ENCODE results near the gene CTIF. TPM values are rescaled to one million over a fixed set of nuclear protein-coding genes. Genes with fewer than 3 reads are reported as not detected.
A peak's percentile ranks its signal among the peaks of the same experiment; 100 is the strongest.
"Not testable (repeated sequence)": the region's sequence is repeated elsewhere in the genome, so short reads cannot be mapped to it uniquely, and the experiment has no call there.

The CTIF gene
- polyA plus RNA-seq, 4 donors: 14.6 to 30.7 (median 22.6) TPM

GRCh38 chr18:48638451-48638850, 99.6 kb downstream of the CTIF start:
- no peak for DNase-seq (ENCODE audit: low read depth in 4 of 4, low spot score in 3 of 4)

DNA sequence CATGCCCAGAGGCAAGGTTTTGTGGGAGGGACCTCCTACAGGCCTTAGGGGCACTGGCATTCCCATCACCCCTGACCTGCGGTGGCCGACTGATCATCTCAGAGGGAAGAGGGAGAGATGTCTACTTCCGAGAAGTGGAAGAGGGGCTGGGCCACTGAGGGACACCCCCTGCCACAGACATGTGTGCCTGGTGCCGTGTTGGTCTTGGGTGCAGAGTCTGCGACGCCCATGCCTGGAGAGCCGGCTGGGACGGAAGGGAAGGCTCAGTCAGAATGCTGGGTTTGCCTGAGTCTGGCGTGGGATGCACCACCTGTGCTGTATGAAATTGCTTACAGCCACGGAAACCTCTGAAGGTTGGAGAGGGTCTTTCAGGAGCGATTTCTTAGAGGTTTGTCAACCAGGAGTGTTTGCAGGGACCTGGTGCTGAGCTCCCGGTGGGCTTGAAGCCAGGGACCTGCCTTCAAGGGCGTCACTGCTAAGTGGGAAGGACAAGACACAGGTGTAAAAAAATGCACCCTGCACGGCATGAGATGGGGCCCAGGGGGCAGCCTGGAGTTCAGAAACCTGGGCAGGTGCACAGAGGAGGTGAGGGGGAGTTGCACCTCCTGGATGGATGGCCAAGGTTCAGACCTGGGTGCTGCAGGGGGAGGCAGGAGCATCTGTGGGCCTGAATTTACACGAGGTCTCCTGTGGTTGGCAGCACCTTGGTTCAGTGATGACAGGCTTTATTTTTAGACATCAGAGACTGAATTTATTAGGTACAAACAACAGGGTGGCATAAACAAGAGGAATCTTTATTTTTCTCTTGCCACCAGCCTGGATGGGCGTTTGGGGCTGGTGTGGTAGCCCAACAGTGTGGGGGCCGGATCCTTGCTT, 100.3 kb downstream of the CTIF start:
- no peak for DNase-seq (ENCODE audit: low read depth in 4 of 4, low spot score in 3 of 4)

DNA sequence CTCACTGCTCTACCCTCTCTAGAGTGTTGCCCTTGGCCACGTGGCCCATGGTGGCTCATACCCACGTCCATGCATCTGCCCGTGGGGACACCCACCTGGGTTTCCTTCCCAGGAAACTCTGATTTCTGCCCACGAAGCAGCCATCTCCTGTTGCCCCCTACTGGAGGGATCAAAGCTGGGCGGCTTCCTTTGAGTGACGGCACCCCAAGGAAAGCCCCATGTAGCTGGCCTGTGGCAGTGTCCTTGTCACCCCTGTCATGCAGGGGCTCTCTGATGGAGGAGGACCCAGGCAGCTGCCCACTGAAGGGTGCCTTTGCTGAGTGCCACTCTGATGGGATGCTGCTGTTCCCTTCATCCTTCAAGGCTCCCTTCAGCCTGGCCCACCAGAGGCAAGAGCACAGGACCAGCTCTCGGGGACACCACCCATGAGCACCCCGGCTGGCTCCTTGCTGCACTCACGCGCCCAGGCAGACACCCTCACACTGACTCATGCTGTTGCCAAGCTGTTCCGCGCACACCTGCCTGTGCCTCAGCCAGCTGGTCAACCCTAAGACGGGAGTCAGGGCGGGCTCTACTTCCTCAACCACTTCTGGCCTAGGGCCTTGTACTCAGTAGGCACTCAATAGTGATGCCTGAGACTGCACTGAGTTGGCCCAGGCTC, 101.1 kb downstream of the CTIF start:
- no peak for DNase-seq (ENCODE audit: low read depth in 4 of 4, low spot score in 3 of 4)

GRCh38 chr18:48640566-48641270, 101.9 kb downstream of the CTIF start:
- DNase-seq (ENCODE audit: low read depth in 4 of 4, low spot score in 3 of 4): no peak

GRCh38 chr18:48641981-48642380, 103.2 kb downstream of the CTIF start:
- DNase-seq (ENCODE audit: low read depth in 4 of 4, low spot score in 3 of 4): no peak

GRCh38 chr18:48642503-48642902, 103.7 kb downstream of the CTIF start:
- no peak for DNase-seq (ENCODE audit: low read depth in 4 of 4, low spot score in 3 of 4)

DNA sequence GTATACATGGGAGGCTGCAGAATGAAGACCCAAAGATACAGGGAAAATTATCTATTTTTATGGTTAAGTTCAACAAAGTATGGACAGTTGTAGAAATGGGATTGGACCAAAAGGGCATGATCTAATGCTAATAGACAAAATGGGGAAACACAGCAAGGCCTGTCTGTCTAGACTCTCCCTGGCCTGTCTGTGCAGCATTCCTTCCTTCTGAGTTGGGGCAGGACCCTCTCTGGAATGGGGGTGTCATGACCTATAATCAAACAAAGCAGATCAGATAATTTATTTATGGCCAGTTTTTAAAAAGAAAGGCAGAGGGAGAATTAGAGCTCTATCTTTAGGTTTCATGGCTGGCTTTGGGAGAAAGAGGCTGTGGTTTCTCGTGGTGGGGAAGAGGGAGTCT, 104.4 kb downstream of the CTIF start:
- DNase-seq (ENCODE audit: low read depth in 4 of 4, low spot score in 3 of 4): no peak

- DNase-seq (ENCODE audit: low read depth in 4 of 4, low spot score in 3 of 4): no peak
Observed at GRCh38 chr18:48644029-48644428, 105.2 kb downstream of the CTIF start.

GRCh38 chr18:48645427-48646002, 106.7 kb downstream of the CTIF start:
- no peak for DNase-seq (ENCODE audit: low read depth in 4 of 4, low spot score in 3 of 4)

DNA sequence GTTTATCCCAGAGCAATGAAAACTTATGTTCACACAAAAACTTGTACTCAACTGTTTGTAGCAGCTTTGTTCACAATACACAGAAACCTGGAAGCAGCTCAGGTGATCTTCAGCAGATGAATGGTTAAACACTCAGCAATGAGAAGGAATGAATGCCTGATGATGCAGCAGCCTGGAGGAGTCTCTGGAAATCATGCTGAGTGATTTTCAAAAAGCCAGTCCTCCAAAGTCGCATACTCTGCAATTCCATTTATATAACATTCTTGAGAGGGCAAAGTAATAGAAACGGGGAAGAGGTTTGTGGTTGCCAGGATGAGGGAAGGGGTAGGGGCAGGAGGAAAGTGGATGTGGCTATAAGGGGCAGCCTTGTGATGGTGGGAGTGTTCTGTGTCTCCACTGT, 108.1 kb downstream of the CTIF start:
- DNase-seq (ENCODE audit: low read depth in 4 of 4, low spot score in 3 of 4): no peak

- DNase-seq (ENCODE audit: low read depth in 4 of 4, low spot score in 3 of 4): peak in 1 of 4 donors; percentile 18
Observed at GRCh38 chr18:48649231-48649630, 110.4 kb downstream of the CTIF start.

- not testable (repeated sequence) for DNase-seq (ENCODE audit: low read depth in 4 of 4, low spot score in 3 of 4)
Observed at GRCh38 chr18:48654591-48654990, 115.8 kb downstream of the CTIF start.

GRCh38 chr18:48655508-48655907, 116.7 kb downstream of the CTIF start:
- no peak for DNase-seq (ENCODE audit: low read depth in 4 of 4, low spot score in 3 of 4)

- DNase-seq (ENCODE audit: low read depth in 4 of 4, low spot score in 3 of 4): no peak
Observed at GRCh38 chr18:48656176-48656575, 117.3 kb downstream of the CTIF start.

DNA sequence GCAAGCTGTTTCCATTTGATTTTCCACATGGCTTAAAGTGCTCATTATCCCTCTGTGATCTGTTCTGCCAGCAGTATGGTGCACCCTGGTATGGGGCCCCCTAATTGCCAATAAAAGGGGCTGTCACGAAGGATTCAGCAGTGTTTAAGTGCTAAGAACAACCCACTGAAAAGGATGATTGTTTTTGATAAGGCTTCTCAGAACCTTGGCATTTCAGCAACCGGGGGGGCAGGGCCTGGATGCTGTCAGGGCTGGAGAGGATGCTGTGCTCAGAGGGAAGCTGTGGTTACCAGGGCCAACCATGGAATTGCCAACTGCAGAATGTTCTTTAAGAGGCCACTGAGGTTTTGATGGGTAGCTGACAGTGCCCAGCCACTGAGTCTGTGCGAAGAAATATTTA, 117.8 kb downstream of the CTIF start:
- DNase-seq (ENCODE audit: low read depth in 4 of 4, low spot score in 3 of 4): no peak

DNA sequence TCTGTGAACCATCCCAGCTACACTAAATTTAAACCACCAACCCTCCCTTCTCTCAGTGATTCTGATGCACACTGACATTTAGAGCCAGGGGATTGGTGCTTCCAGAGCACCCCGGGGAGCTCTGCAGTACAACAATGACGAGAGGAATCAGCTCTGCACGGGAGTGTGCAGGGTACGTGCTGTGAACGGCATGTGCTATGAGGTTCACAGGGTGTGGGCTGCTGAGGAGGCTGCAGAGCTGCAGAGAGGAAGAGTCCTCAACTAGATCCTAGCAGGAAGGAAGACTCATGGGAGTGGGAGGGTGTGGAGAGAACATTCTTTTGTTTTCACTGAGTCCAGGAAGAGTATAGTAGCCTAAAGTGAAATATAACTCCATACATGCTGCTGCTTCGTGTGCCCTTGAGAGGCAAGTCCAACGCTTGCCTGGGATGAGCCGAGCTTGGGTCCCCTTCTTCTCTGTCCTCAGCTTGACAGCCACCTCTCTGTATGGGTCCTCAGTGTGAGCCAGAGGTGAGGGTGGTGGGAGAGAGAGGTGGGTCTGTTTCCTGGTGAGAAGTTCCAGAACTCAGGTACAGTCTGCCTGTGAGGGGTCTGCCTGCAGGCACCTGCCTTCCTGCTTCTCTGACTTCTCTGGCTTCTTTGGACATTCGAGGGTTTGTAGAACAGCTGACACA, 118.8 kb downstream of the CTIF start:
- no peak for DNase-seq (ENCODE audit: low read depth in 4 of 4, low spot score in 3 of 4)

- no peak for DNase-seq (ENCODE audit: low read depth in 4 of 4, low spot score in 3 of 4)
Observed at GRCh38 chr18:48658721-48659120, 119.9 kb downstream of the CTIF start.

DNA sequence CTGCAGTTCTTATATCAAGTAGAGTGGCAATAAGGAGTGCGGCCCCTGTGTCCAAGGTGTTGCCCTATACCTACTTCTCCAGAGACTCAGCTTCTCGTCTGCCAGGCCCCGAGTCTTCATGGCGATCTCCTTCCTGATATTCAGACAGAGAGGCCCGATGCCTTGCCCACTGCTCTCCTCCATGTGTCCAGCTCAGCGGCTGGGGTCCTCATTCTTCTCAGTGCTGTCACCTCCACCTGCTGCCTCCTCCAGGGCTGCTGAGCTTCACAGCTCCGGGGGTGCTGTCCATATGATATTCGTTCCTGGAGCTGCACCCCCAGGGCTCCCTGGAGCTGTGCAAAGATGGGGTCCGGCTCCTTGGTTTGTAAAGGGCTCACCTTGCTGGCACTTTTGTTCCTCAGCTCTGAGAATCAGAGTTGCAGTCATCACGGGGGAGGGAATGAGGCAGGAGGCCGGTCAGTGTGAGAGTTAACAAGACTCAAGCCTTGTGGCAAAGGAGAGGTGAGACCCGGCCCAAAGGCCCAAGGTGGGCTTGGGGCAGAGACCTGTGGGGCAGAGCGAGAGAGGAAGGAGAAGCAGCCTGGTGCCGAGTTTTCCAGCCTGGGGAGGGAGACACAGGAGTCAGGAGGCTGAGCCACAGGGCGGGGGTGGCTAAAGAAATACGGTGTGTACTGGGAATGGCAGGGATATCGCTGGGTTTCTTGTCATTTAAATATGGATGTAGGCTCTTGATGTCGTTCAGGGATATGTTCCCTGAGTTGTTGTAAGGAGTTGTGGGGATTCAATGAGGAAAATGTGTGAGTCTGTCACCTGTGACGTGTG, 120.6 kb downstream of the CTIF start:
- no peak for DNase-seq (ENCODE audit: low read depth in 4 of 4, low spot score in 3 of 4)

DNA sequence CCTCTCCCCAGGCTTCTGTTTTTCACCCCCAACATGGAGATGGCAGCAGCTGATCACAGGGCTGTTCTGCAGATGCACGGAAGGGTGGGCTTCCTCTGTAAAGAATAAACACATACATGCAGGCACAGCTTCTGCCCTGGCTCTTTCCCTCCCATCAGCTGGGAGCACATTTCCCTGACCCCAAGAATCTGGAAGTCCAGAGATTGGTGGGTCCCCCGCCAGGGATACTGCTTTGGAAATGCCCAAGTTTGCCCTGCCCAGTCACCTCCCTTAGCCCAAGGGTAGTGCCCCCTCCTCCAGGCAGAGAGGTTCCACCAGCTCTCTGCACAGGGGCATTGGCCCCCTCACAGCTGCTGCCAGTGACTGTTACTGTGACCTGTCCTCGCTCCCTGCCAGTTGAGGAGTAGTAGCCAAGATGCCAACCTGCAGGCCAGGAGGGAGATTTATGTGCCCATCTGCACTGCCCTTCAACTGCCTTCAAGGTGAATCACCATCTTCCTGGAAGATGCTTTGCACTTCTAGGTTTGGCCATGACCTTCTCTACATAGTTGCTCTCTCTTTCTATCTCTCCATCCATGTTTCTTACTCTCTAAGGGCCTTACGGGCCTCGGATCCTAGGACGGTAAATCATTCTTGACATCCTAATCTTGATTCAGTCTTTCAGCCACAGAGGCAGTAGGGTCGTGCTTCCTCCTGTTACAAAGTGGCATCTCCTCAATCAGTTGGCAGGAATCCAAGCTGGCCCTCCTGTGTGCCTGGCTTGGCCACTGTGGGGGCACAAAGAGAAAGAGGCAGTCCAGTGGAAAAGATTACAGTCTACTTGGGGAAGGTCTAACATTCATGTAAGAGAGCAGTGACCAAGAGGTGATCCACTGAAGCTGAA, 121.8 kb downstream of the CTIF start:
- DNase-seq (ENCODE audit: low read depth in 4 of 4, low spot score in 3 of 4): no peak

Measured in left renal pelvis (tissue), 4 donors.